GM18873 (cell line): Measurements from ENCODE around the gene PIK3C2A.

Source experiments
- ATAC-seq: cut with Tn5 transposase; IDR thresholded peaks from one replicate; pipeline ENCODE4 v1.9.1; 2021; ENCODE audit warnings: mild to moderate bottlenecking, moderate library complexity, moderate number of reproducible peaks; ENCODE audit not compliant: unreplicated experiment, low FRiP score

PIK3C2A gene

DNA sequence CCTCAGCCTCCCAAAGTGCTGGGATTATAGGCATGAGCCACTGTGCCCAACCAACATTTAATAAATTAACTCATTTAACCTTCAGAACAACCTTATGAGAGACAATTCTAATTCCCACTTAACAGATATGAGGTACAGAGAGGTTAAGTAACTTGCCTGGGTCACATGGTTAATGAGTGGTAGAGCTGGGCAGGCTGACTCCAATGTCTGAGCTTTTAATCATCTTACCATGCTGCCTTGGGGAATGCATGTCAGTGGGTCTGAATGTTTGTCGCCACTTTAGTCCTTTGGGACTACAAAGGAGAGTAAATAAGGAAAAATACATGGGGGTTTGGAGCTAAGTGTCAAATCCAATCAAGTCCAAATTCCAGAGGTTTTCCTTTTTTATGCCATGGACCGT is 11.2 kb upstream of the PIK3C2A start:
- no peak for ATAC-seq

DNA sequence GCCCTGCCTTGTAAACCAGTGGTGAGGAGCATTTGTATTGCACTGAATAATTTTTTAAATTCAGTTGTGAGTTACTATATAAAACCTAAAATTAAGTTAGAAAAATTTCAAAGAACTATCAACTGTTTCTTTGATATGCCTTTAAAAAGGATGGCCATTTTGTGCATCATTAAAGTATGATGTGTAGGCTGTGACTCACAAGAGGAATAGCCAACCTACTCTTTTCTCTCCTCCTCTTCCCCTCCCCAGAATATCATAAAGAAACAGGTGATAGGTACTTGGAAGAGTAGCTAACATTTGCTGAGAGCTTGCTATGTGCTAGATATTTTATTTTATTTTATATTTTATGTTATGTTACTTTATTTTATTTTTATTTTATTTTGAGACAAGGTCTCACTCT is 10.6 kb upstream of the PIK3C2A start:
- no peak for ATAC-seq

DNA sequence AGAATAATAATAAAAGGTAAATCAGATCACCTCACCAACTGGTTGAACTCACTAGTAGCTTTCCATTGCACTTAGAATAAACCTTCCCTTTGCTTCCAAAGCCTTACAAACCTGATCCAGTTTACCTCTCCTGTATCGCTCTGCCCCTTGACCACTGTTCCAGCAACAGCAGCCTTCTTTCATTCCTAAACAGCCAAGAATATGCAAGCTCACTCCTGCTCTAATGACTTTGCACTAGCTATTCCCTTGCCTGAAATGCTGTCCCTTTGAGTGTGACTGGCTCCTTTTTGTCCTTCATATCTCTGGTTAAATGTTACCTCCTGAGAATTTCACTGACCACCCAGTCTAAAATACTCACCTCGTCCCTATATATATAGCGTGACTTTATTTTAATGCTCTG is 9.6 kb upstream of the PIK3C2A start:
- ATAC-seq: no peak

DNA sequence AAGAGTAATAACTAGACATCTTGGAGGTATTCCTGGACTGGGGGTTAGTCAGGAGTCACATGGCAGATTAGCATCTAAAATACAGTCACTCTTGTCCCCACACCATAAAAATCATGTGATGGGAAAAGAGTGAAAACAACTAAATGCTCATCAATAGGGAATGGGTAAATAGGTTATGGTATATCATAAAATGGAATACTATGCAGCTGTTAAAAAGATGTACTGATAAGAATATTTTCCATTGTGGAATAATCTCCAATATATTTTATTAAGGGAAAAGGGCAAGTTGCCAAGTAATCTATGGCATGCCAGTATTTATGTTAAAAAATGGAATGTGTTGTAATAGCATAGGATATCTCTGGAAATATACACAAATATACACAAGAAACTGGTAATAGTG is 6.6 kb upstream of the PIK3C2A start:
- no peak for ATAC-seq

DNA sequence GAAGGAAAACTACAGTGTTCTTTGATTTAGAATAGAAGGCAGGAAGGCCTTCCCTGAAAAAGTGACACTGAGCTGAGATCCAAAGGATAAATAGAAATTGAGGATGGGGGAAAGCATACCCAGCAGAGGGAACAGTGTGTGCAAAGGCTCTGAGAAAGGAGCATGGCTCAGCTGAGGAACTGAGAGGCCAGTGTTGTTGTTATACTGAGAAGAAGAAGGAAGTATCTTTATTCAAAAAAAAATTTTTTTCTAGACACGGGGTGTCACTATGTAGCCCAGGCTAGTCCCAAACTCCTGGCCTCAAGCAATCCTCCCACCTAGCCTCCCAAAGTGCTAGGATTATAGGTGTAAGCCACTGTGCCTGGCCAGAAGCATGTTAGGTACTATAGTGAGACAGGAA is 3.5 kb upstream of the PIK3C2A start:
- no peak for ATAC-seq

DNA sequence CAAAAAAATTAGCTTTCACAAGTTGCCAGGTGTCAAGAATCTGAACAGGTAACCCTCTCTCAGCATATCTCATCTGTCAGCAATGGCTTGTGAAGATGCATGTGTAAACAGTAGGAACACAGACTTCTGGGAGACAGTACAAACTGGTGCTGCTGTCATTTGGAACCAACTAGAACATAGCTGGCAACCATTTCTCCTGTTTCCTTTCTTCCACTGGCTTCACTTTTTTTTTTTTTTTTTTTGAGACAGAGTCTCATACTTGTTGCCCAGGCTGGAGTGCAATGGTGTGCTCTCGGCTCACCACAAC is 2.1 kb upstream of the PIK3C2A start:
- ATAC-seq: no peak

DNA sequence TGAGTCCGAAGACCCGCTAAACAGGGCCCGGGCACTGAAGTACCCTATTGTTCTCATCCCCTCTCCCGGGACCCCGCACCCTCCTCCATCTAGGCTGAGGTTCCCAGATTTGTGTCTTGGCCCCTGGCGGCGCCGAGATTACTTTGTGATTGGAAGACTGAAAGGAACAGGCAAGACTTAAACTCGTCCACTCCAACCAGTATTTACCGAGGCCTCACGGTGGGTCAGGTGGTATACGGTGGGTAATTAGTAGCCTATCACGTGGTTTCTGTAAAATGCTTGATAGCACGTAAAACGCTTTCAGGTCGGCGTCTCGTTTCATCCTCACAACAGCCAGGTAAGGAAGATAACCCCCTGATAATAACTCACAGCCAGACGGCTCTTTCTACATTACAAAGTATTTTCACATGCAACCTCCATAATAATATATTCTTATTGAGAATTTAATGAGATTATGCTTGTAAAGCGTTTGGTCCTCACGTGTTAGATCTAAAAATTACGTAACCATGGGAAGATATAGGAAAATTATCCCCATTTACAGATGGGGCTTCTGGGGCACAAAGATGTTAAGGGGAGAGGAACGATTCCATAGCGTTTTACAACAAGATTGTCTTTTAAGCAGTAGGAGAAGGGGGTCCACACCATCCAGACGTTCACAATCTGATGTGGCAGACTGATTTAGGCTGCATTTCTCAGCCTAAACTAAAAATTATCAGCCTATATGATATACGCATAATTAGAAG is 642 bp upstream of the PIK3C2A start:
- ATAC-seq: peak; percentile 50

DNA sequence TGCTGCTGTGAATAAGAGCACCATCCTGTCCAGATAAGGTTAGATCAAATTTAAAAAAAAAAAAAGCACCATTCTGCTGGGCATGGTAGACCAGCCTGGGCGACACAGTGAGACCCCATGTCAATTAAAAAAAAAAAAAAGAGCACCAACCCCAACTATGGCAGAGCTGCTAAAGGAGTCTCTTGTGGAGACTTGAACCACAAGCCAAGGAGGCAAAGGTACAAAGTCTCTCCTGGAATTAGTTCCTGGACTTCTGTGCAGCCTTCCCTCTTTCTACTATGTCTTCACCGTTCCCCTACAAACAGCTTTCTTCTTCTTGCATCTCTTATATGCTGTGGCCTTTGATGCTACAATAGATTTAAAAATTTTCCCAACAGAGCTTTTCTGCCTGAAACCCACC is 1.3 kb downstream of the PIK3C2A start:
- ATAC-seq: no peak

DNA sequence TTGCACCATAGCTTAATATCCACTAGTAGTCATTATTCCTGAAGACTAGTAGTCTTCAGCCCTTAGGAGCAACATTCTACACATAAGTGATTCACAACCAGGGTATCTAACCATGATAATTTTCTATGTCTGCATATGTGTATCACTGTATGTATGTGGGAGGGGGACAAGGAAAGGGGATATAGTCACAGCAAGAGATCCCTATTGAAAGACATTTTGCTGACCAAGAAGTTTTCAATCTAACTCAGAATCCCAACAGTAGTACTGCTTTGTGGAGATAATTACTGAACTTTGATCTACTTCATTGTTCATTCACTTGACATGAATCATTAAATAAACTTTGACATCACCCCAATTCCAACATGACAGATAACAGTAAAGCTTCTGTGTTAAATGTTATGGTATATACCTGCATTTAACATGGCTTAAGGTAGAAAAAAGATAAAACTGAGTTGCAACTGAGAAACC is 10.3 kb downstream of the PIK3C2A start:
- ATAC-seq: no peak

DNA sequence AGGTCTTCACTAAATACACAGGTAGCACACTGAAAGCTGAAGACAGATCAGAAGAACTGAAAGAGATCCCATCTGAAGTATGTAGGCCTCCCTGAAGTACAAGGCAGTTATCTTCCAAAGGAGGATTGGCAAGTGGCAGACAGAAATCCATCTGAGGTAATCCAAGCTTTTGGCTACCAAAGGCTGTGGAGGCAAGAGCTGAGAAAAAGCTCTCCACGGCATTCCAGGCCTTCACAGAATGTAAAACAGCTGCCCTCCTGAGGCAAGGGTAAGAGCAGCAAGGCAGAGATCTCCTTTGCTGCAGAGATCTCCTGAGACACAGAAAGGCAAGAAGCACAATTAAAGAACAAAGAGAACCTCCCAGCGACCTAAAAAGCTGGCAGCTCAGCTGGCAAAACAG is 19.1 kb downstream of the PIK3C2A start:
- no peak for ATAC-seq

DNA sequence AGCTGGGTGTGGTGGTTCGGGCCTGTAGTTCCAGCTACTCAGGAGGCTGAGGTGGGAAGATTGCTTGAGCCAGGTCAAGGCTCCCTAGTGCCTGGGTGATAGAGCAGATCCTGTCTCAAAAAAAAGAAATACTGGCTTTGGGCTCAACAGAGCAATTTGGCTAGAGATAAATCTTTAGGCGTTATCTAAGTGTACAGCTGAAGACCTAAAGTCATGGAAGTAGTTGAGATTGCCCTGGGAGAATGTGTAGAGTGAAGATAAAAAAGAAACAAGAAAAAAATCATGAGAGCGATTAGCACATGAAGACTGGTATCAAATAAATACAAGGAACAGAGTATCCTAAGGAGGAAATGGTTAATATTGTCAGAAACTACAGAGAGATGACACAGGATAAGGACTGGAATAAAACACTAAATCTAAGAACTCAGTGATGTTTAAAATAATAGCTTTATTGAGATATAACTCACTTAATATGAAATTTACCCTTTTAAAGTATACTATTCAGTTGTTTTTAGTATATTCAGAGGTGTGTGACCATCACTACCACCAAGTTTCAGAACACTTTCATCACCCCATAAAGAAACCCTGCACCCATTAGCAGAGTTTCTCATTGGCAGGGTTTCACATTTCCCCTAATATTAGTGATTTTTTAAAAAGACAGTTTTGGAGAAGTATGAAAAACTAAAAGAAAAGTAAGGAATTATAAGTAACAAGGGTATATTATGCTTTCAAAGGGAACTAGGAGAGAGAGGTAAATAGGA is 20.7 kb downstream of the PIK3C2A start:
- ATAC-seq: no peak

DNA sequence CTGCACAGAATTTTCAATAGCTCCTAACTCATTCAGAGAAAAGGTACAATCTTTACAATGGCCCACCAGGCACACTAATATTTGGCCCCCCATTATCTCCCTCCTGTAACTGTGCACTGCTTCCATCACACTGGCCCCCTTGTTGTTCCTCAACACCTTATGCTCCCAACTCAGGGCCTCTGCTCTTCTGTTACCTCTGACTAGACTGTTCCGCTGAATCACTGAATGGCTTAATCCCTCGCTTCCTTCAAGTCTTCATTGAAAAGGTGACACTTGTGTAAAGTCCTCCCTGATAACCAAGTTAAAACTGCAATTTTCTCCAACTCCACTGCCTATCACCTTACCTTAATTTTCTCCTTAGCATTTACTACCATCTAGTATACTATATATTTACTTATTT is 21.8 kb downstream of the PIK3C2A start:
- ATAC-seq: no peak

DNA sequence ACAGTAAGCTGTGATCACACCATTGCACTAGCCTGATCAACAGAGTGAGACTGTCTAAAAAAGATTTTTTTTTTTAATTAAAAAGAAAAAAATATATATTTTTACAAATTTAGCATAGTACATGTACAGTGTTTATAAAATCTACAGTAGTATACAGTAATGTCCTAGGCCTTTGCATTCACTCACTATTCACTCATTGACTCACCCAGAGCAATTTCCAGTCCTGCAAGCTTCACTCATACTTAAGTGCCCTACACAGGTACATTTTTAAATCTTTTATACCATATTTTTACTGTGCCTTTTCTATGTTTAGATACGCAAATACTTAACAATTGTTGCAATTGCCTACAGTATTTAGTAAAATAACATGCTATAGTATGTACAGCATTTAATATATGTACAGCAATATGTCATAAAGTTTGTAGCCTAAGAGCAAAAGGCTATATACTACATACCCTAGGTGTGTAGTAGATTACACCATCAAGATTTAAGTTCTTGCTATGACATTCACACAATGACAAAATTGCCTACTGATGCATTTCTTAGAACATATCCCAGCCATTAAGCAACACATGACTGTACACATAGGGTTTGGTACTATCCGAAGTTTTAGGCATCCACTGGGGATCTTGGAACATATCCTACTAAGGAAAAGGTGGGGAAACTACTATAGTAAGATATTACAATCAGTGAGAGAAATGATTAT is 22.8 kb downstream of the PIK3C2A start:
- no peak for ATAC-seq

DNA sequence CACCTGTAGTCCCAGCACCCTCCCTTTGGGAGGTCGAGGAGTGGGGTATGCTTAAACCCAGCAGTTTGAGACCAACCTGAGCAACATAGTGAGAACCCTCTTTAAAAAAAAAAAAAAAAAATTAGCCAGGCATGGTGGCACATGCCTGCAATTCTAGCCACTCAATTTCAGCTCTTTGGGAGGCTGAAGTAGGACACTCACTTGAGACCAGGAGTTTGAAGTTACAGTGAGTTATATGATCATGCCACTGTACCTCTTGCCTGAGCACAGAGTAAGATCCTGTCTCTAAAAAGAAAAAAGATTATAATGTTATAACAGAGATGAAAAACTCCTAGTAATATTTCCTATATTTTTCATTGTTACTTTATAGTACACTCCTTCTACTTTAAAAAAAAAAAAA is 23.9 kb downstream of the PIK3C2A start:
- no peak for ATAC-seq

DNA sequence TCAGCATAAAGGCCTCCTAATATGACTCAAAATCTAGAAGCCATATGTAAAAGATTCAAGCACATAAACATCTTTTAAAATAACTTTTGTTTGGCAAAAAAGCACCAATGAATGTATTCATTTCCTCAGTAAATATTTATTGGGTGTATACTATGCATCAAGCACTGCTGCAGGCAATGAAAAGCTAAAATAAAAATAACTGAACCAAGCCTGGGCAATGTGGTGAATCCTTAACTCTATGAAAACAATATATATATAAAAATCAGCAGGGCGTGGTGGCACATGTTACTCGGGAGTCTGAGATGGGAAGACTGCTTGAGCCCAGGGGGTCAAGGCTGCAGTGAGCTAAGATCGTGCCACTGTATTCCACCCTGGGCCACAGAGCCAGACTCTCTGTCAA is 27.8 kb downstream of the PIK3C2A start:
- no peak for ATAC-seq

DNA sequence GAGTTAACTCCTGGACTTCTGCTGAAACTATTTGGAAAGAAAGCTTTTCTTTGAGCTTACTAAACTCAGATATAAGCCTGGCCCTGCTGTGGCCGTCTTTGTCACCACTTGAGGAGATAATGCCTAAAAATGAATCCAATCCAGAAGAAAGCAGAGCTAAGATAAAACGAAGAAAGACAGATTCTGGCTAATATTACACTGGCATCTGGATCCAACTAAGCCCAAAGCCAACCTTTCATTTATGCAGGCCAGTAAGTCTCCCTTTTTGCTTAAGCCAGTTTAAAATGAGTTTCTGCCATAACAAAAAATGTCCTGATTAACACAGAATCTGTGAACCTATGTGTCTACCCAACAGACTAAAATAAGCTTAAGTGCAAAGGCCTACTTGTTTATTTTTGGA is 34.5 kb downstream of the PIK3C2A start:
- no peak for ATAC-seq

DNA sequence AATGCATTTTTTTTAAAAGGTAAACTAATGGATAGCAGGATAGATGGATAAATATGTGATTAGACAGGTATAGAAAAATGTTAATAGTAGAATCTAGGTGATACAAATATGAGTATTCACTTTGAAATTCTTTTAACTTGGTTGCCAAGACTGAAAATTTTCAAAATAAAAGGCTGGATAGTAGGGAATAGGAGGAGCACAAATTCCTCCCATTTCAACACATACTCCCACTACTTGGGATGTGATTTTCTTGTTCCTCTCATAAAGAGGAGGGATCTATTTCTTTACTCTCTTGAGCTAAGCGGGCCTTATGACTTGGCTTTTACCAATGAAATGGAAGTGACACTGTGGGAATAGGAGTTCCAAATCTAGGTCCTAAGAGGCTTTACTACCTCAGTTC is 35.9 kb downstream of the PIK3C2A start:
- no peak for ATAC-seq

DNA sequence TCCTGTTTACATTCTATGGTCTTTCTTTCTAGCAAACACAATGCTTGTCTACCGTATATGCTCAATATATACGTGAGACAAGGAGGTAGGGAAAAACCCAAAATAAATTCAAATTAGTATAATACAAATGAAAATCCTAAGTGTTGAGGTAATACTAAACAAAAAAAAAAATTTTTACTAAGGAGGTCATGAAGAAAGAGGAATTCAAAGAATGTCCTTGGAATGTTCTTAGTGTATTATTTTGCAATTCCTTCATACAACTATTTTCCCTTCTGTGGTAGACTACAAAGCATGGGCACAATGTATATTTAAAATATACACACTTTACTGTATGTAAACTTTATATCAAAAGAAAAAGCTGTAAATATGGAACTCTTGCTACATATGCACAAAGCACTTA is 36.4 kb downstream of the PIK3C2A start:
- no peak for ATAC-seq

DNA sequence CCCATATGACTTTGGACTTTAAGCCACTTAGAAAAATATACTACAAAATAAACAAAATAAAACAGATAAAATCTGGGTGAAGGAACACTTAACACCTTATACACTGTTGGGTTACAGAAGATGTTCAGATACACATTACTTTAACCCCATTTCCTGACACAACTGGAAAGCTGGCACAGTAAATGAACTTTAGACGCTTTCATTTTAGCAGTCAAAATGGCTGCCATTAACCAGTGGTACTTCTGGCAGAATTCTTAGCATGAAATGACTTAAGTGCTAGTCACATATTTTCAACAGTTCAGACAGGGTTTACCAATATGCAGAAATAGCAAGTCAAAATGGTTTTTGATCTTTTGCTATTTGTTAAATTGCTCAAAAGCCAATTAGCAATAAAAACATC is 37.9 kb downstream of the PIK3C2A start:
- no peak for ATAC-seq

DNA sequence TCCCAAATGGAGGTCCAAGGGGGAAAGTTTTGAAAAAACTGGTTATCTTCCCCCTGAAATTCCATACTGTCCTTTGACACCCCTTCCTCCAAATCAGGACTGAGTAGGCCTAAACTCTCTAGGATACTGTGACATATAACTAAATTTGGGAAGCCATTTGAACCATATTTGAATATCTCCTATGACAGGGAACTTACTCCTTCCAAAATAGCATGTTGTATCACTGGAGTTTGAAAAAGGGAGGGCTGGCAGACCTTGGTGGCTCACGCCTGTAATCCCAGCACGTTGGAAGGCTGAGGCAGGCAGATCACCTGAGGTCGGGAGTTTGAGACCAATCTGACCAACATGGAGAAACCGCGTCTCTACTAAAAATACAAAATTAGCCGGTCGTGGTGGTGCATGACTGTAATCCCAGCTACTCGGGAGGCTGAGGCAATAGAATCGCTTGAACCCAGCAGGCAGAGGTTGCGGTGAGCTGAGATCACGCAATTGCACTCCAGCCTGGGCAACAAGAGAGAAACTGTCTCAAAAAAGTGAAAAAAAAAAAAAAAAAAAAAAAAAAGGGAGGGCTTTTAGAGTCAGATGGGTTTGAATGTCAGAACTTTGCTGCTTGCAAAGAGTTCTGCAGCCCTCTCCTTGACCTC is 42.4 kb downstream of the PIK3C2A start:
- no peak for ATAC-seq
